Transverse colon (tissue), 3 donors: ENCODE results near the gene NCK1.

Experiments
- POLR2A ChIP-seq: fragments of 450-650 bp; IDR thresholded peaks from one replicate; pipeline ENCODE4 v1.6.1; 2016; ENCODE audit warnings: antibody characterized with exemption, mild to moderate bottlenecking, moderate library complexity
- TF ChIP-seq, protein P1 (sequence below), 5 experiments: fragments of 200-600 bp in 3 of 5; fragments of 450-650 bp in 2 of 5; sonication (generic) in 3 of 5; IDR thresholded peaks; 1 replicate in 2 of 5; 2 replicates in 3 of 5; pipeline ENCODE4 v1.5.1; 2016 to 2017; ENCODE audit warnings: antibody characterized with exemption in 5 of 5, inconsistent platforms in 3 of 5, mild to moderate bottlenecking in 2 of 5, moderate library complexity in 1 of 5

- TF ChIP-seq, protein P1, sequence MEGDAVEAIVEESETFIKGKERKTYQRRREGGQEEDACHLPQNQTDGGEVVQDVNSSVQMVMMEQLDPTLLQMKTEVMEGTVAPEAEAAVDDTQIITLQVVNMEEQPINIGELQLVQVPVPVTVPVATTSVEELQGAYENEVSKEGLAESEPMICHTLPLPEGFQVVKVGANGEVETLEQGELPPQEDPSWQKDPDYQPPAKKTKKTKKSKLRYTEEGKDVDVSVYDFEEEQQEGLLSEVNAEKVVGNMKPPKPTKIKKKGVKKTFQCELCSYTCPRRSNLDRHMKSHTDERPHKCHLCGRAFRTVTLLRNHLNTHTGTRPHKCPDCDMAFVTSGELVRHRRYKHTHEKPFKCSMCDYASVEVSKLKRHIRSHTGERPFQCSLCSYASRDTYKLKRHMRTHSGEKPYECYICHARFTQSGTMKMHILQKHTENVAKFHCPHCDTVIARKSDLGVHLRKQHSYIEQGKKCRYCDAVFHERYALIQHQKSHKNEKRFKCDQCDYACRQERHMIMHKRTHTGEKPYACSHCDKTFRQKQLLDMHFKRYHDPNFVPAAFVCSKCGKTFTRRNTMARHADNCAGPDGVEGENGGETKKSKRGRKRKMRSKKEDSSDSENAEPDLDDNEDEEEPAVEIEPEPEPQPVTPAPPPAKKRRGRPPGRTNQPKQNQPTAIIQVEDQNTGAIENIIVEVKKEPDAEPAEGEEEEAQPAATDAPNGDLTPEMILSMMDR (IDR thresholded peaks at IDR 0.05), result no peak
- no peak for TF ChIP-seq POLR2A
These were observed 19.7 kb upstream of the NCK1 start for GRCh38 chr3:136842294-136842693.
